Measurements from ENCODE around the gene GYS2. TPM values are rescaled to one million over a fixed set of nuclear protein-coding genes. Genes with fewer than 3 reads are reported as not detected.
"Not testable (repeated sequence)": the region's sequence is repeated elsewhere in the genome, so short reads cannot be mapped to it uniquely, and the experiment has no call there.

Gene GYS2
- total RNA-seq, 1 donor from 2014 or later = not detected

GRCh38 chr12:21600196-21600595, 4.5 kb downstream of the GYS2 start:
- no peak for TF ChIP-seq CTCF (IDR thresholded peaks at IDR 0.05)
- Histone ChIP-seq H3K4me1 (no peaks in the 10 kb centered on the region), H3K9me3 (no peaks in the 10 kb centered on the region), H3K27ac (no peak overlapping the region), H3K4me3 (no peak overlapping the region), H3K27me3 (no peaks in the 10 kb centered on the region), H3K36me3 (no peaks in the 10 kb centered on the region)
- intact Hi-C loops (cut with DNase I) = no loop called here
- no peak for DNase-seq (ENCODE audit: low spot score in 2 of 2)

GRCh38 chr12:21599143-21599999, 5.3 kb downstream of the GYS2 start:
- no peak for DNase-seq (ENCODE audit: low spot score in 2 of 2)
- intact Hi-C loops (cut with DNase I) = no loop called here
- no peak overlapping the region for H3K27ac ChIP-seq
- no peaks in the 10 kb centered on the region for H3K36me3 ChIP-seq
- H3K4me1 ChIP-seq = no peaks in the 10 kb centered on the region
- H3K4me3 ChIP-seq = no peak overlapping the region
- no peak for TF ChIP-seq CTCF (IDR thresholded peaks at IDR 0.05)
- no peaks in the 10 kb centered on the region for H3K9me3 ChIP-seq
- no peaks in the 10 kb centered on the region for H3K27me3 ChIP-seq

- Histone ChIP-seq H3K36me3 (no peaks in the 10 kb centered on the region), H3K27me3 (no peaks in the 10 kb centered on the region), H3K4me3 (no peak overlapping the region), H3K27ac (no peak overlapping the region), H3K9me3 (no peaks in the 10 kb centered on the region), H3K4me1 (no peaks in the 10 kb centered on the region)
- DNase-seq (ENCODE audit: low spot score in 2 of 2) = no peak
- no peak for TF ChIP-seq CTCF (IDR thresholded peaks at IDR 0.05)
- intact Hi-C loops (cut with DNase I) = no loop called here
These were observed 6.0 kb downstream of the GYS2 start for GRCh38 chr12:21598651-21599050.

GRCh38 chr12:21595356-21595755, 9.3 kb downstream of the GYS2 start:
- H3K27me3 ChIP-seq; H3K4me3 ChIP-seq; H3K36me3 ChIP-seq; H3K4me1 ChIP-seq; H3K27ac ChIP-seq; intact Hi-C loops (cut with DNase I); DNase-seq (ENCODE audit: low spot score in 2 of 2): not testable (repeated sequence)
- H3K9me3 ChIP-seq = peaks cover 6 to 10% of the 10 kb centered on the region in 2 donors

GRCh38 chr12:21585485-21585884, 19.2 kb downstream of the GYS2 start:
- intact Hi-C loops (cut with DNase I) = no loop called here
- H3K27me3 ChIP-seq = no peaks in the 10 kb centered on the region

GRCh38 chr12:21584403-21585182, 20.1 kb downstream of the GYS2 start:
- intact Hi-C loops (cut with DNase I); H3K9me3 ChIP-seq; H3K4me3 ChIP-seq; H3K27ac ChIP-seq; DNase-seq (ENCODE audit: low spot score in 2 of 2); H3K27me3 ChIP-seq; H3K4me1 ChIP-seq; H3K36me3 ChIP-seq: not testable (repeated sequence)

More at GRCh38 chr12:21585485-21585884, 19.2 kb downstream of the GYS2 start:
- peaks cover 0 to 3% of the 10 kb centered on the region in 2 donors for H3K9me3 ChIP-seq
- no peaks in the 10 kb centered on the region for H3K4me1 ChIP-seq
- no peak overlapping the region for H3K4me3 ChIP-seq
- no peaks in the 10 kb centered on the region for H3K36me3 ChIP-seq
- H3K27ac ChIP-seq = no peak overlapping the region
- no peak for DNase-seq (ENCODE audit: low spot score in 2 of 2)
- TF ChIP-seq CTCF (IDR thresholded peaks at IDR 0.05) = no peak

Measured in ascending aorta (tissue), 2 donors.